H1 (cell line): ENCODE results near the gene COL2A1. TPM values are rescaled to one million over a fixed set of nuclear protein-coding genes. Genes with fewer than 3 reads are reported as not detected.

Source experiments
- BACH1 ChIP-seq: IDR thresholded peaks from 2 replicates; pipeline ENCODE4 v1.6.1; 2012; ENCODE audit warnings: low read length, improper control_type of control experiment
- SIN3A ChIP-seq, 2 experiments: IDR thresholded peaks in 1 of 2; conservative IDR thresholded peaks in 1 of 2; 2 replicates each; pipeline ENCODE4 v1.6.1; 2011 to 2012; ENCODE audit warnings: low read length in 2 of 2, improper control_type of control experiment in 1 of 2, low read depth in 1 of 2, mild to moderate bottlenecking in 1 of 2
- SIX5 ChIP-seq: IDR thresholded peaks from 2 replicates; pipeline ENCODE4 v1.6.1; 2011; ENCODE audit warnings: mild to moderate bottlenecking, low read depth, low read length
- polyA plus RNA-seq, 7 experiments: library from polyadenylated mRNA; depleted of rRNA in 3 of 7; stranded (reverse) in 5 of 7; unstranded in 2 of 7; fragments of >200 nt in 5 of 7; fragments of 200-250 nt in 2 of 7; gene quantifications; 1 replicate in 5 of 7; 2 replicates in 1 of 7; 4 replicates in 1 of 7; pipeline versions ENCODE4 v1.2.1 to v1.2.3, GENCODE V29; 2011 to 2013; ENCODE audit warnings: missing spikeins in 2 of 7, mixed read lengths in 2 of 7
- total RNA-seq: library from RNA; stranded (reverse); fragmentation: NEBNext Ultra II Directional; extraction: Animal tissue kit (Norgen Biotek cat#: 25700); gene quantifications from 2 replicates; pipeline ENCODE4 v1.2.1, GENCODE V29; 2021
- TF ChIP-seq, protein P1 (sequence below): fragments of 300-600 bp; sonication (generic); IDR thresholded peaks from 2 replicates; pipeline ENCODE4 v1.7.1; 2012; ENCODE audit warnings: low read length, moderate library complexity, mild to moderate bottlenecking, inconsistent platforms; ENCODE audit not compliant: insufficient replicate concordance
- TF ChIP-seq, protein P2 (sequence below): IDR thresholded peaks from 2 replicates; pipeline ENCODE4 v1.6.1; 2012; ENCODE audit warnings: inconsistent platforms
- TF ChIP-seq, protein P3 (sequence below): IDR thresholded peaks from 2 replicates; pipeline ENCODE4 v1.6.1; 2012; ENCODE audit warnings: low read length, inconsistent platforms

COL2A1 gene
- total and polyA plus RNA-seq, 2 of the 8 experiments (the other 6 are each of a cell fraction or from before 2014, with no cell fraction given): 4.2 to 14.6 TPM

DNA sequence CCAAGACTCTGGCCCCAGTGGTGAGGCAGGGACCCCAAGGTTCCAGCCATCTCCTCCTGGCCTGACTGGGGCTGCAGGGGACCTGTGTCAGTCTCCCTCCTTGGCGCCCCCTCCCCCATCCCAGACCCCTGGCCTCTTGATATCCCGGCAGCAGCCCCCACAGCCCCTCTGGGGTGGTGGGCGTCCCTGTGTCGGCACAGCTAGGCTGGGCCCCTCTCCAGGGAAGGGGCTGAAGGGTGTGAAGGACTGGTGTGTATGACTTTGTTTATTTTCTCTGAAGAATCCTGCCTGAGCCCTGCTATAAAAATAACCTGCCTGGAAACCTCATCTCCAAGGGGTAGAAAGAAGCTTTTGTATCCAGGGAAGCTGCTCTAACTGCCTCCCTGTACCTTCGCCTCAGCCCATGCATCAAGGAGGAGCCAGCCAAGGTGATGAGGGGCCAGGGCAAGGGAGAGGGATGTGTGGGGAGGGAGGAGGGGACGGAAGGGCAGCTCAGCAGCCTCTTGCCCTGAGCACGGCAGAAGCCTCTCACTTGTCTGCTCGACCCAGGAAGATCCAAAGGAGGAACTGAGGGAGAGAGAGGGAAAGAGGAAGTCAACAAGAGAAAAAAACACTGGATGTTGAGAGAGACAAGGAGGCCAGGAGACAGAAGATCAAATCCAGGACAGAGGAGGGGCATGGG, 25.4 kb upstream of the COL2A1 start (continued):
- TF ChIP-seq, protein P1, sequence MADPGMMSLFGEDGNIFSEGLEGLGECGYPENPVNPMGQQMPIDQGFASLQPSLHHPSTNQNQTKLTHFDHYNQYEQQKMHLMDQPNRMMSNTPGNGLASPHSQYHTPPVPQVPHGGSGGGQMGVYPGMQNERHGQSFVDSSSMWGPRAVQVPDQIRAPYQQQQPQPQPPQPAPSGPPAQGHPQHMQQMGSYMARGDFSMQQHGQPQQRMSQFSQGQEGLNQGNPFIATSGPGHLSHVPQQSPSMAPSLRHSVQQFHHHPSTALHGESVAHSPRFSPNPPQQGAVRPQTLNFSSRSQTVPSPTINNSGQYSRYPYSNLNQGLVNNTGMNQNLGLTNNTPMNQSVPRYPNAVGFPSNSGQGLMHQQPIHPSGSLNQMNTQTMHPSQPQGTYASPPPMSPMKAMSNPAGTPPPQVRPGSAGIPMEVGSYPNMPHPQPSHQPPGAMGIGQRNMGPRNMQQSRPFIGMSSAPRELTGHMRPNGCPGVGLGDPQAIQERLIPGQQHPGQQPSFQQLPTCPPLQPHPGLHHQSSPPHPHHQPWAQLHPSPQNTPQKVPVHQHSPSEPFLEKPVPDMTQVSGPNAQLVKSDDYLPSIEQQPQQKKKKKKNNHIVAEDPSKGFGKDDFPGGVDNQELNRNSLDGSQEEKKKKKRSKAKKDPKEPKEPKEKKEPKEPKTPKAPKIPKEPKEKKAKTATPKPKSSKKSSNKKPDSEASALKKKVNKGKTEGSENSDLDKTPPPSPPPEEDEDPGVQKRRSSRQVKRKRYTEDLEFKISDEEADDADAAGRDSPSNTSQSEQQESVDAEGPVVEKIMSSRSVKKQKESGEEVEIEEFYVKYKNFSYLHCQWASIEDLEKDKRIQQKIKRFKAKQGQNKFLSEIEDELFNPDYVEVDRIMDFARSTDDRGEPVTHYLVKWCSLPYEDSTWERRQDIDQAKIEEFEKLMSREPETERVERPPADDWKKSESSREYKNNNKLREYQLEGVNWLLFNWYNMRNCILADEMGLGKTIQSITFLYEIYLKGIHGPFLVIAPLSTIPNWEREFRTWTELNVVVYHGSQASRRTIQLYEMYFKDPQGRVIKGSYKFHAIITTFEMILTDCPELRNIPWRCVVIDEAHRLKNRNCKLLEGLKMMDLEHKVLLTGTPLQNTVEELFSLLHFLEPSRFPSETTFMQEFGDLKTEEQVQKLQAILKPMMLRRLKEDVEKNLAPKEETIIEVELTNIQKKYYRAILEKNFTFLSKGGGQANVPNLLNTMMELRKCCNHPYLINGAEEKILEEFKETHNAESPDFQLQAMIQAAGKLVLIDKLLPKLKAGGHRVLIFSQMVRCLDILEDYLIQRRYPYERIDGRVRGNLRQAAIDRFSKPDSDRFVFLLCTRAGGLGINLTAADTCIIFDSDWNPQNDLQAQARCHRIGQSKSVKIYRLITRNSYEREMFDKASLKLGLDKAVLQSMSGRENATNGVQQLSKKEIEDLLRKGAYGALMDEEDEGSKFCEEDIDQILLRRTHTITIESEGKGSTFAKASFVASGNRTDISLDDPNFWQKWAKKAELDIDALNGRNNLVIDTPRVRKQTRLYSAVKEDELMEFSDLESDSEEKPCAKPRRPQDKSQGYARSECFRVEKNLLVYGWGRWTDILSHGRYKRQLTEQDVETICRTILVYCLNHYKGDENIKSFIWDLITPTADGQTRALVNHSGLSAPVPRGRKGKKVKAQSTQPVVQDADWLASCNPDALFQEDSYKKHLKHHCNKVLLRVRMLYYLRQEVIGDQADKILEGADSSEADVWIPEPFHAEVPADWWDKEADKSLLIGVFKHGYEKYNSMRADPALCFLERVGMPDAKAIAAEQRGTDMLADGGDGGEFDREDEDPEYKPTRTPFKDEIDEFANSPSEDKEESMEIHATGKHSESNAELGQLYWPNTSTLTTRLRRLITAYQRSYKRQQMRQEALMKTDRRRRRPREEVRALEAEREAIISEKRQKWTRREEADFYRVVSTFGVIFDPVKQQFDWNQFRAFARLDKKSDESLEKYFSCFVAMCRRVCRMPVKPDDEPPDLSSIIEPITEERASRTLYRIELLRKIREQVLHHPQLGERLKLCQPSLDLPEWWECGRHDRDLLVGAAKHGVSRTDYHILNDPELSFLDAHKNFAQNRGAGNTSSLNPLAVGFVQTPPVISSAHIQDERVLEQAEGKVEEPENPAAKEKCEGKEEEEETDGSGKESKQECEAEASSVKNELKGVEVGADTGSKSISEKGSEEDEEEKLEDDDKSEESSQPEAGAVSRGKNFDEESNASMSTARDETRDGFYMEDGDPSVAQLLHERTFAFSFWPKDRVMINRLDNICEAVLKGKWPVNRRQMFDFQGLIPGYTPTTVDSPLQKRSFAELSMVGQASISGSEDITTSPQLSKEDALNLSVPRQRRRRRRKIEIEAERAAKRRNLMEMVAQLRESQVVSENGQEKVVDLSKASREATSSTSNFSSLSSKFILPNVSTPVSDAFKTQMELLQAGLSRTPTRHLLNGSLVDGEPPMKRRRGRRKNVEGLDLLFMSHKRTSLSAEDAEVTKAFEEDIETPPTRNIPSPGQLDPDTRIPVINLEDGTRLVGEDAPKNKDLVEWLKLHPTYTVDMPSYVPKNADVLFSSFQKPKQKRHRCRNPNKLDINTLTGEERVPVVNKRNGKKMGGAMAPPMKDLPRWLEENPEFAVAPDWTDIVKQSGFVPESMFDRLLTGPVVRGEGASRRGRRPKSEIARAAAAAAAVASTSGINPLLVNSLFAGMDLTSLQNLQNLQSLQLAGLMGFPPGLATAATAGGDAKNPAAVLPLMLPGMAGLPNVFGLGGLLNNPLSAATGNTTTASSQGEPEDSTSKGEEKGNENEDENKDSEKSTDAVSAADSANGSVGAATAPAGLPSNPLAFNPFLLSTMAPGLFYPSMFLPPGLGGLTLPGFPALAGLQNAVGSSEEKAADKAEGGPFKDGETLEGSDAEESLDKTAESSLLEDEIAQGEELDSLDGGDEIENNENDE: no peak
- TF ChIP-seq BACH1: no peak
- TF ChIP-seq SIX5: no peak
- TF ChIP-seq, protein P2, sequence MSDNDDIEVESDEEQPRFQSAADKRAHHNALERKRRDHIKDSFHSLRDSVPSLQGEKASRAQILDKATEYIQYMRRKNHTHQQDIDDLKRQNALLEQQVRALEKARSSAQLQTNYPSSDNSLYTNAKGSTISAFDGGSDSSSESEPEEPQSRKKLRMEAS: no peak
- TF ChIP-seq, protein P3, sequence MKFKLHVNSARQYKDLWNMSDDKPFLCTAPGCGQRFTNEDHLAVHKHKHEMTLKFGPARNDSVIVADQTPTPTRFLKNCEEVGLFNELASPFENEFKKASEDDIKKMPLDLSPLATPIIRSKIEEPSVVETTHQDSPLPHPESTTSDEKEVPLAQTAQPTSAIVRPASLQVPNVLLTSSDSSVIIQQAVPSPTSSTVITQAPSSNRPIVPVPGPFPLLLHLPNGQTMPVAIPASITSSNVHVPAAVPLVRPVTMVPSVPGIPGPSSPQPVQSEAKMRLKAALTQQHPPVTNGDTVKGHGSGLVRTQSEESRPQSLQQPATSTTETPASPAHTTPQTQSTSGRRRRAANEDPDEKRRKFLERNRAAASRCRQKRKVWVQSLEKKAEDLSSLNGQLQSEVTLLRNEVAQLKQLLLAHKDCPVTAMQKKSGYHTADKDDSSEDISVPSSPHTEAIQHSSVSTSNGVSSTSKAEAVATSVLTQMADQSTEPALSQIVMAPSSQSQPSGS: no peak
- TF ChIP-seq SIN3A (conservative IDR thresholded peaks at IDR 0.05 in 1 of 2, IDR thresholded peaks at IDR 0.05 in 1 of 2; ENCODE audit: low read depth in 1 of 2, low read length in 2 of 2): no peak
- TF ChIP-seq, all 59 proteins: peak for 0
